CD4-positive, alpha-beta T cell treated with Interleukin-17A for 4 hours (primary cell): ENCODE results near the gene CINP.
"Not testable (repeated sequence)": the region's sequence is repeated elsewhere in the genome, so short reads cannot be mapped to it uniquely, and the experiment has no call there.

Experiments
- DNase-seq: peaks from one replicate; pipeline ENCODE4 v3.0.0-alpha.2; 2020; ENCODE audit warnings: mixed read lengths

The CINP gene

DNA sequence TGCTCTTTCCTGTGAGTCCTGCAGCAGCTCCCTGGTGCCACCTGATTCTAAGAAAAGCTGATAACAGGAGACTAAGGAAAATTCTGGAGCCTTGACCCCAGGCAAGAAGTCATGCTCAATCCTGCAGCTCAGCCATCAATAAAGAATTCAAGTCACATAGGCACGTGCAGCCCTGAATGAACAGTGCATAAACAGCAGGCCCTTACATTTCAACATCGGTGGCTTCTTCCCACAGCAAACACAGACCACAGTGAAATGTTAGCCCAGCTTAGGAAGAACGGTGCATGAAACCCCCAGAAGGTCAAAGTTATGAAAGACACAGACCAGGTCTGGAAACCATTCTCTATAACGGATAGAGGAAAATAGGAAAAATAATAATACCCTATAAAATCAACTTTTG lies 10.5 kb downstream of the CINP start:
- DNase-seq: no peak

DNA sequence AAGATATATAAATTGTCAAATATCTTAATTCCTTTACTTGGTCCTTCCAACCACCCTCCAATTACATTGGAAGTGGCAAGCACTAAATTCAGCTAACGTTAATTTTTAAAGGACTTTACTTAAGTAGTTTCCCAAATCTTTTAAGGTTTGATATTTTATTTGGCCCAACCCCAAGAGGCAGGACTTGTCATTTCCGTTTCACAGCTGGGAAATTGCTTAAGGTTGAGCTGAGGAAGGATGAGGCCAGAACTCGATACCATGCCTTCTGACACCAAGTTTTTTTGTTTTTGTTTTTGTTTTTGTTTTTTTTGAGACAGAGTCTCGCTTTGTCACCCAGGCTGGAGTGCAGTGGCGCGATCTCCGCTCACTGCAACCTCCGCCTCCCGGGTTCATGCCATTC lies 11.1 kb downstream of the CINP start:
- DNase-seq: not testable (repeated sequence)

GRCh38 chr14:102351023-102351422 lies 11.7 kb downstream of the CINP start:
- DNase-seq: no peak

DNA sequence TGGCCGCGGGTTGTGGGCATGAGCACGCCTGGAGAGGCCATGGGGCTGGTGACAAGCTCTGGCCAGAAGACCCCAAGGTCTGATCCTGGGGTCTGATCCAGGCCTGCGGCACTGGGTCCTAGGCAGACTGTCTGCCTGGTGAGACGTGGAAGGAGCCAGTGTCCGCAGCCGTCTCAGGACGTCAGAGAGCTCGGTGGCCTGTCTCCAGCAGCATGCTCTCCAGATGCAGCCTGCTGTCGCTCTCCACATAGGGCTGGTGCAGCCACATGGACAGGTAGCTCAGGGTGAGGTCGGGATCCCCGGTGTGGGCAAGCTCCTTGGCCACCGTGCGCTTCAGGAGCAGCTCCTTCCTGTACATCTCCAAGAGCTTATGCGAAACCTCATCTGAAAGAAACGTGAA lies 14.3 kb downstream of the CINP start:
- no peak for DNase-seq

DNA sequence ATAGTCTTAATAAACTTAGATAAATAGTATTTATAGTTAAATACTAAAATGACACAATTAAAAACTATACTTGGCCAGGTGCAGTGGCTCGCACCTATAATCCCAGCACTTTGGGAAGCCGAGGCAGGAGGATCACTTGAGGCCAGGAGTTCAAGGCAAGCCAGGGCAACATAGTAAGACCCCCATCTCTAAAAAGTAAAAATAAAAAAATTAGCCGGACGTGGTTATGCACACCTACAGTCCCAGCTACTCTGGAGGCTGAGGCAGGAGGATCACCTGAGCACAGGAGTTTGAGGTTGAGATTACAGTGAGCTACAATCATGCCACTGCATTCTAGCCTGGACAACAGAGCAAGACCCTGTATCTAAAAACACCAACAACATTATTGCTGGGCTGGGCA lies 16.0 kb downstream of the CINP start:
- DNase-seq: no peak

DNA sequence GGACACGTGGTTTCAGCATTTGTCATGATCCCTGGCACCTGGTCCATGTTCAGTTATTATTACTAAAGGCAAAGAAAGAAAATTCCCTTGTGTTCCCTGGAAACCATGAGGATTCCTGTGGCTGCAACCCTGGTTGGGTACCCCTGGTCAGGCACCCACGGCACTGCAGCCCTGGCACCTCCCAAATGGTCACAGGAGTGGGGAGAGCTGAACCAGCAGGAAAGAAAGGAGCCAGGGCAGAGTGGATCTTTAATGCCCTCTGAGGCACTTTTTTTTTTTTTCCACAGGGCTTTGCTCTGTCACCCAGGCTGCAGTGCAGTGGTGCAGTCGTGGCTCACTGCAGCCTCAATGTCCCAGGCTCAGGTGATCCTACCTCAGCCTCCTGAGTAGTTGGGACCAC lies 17.5 kb downstream of the CINP start:
- DNase-seq: no peak

DNA sequence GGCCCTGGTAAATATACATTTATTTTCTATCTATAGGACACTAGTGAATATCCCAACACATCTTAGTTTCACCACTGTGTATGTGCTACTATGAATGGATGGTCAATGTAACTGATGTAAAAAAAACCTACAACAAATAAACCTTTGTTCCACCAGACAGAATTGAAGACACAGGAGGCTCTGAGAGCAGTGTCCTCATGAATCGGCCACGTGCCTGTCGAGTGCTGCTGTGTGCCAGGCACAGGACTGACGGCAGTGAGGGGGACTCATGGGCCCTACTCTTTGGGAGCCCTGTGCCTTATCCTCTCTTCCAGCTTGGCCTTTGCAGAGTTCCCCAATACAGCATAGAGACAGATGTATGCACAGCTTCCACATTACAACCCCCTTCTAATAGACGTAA lies 18.2 kb downstream of the CINP start:
- no peak for DNase-seq

DNA sequence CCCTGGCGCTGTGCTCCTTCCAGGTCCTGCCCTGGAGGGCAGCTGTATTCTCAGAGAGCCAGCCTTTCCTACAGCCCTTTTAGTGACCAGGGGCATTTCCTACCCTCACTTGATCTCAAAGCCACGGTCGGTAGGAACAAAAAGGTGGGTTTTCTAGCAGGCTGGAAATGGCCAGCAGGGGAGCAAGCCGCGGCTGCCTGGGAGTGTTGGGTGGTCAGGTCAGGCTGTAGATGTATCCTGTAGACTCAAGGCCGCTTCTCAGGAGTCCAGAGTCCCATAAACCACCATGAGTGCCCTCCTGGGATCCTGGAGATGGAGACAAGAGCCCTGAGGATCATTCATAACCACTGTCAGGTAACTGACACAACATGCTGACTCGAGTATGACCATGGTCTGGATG lies 18.6 kb downstream of the CINP start:
- DNase-seq: no peak

DNA sequence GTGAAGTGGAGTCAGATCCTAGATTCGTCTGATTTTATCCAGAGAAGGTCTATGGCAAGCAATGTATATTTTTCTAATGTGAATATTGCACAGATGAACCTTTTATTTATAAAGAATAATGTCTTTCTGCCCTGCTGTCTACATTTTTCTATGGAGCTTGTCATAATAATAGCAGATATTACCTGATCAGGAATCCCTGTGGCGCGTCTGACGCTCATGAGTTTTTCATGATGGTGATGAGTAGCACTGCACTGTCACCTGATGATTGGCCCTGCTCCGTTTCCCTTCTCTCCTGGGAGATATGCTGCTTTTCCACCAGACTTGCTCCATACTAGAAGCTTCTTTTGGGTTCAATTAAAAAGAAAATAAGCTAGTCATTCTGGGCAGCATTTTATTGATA lies 20.5 kb downstream of the CINP start:
- no peak for DNase-seq

GRCh38 chr14:102341566-102341965 lies 21.1 kb downstream of the CINP start:
- no peak for DNase-seq

DNA sequence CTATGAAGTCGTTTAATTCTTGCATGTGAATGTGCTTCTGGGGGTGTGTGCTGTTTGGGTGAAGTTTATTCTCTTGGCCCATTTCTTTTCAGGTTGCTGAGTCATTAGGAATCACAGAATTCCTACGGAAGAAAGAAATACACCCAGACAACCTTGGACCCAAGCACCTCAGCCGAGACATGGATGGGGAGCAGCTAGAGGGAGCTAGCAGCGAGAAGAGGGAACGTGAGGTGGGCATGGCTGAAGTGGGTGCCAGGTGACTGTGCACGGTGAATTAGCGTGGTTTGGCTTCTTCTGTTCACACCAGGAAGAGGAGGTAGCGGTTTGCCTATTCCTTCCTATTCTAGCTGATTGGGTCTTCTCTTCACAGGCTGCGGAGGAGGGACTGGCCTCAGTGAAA lies 24.0 kb downstream of the CINP start:
- no peak for DNase-seq

GRCh38 chr14:102335163-102335562 lies 27.5 kb downstream of the CINP start:
- no peak for DNase-seq

DNA sequence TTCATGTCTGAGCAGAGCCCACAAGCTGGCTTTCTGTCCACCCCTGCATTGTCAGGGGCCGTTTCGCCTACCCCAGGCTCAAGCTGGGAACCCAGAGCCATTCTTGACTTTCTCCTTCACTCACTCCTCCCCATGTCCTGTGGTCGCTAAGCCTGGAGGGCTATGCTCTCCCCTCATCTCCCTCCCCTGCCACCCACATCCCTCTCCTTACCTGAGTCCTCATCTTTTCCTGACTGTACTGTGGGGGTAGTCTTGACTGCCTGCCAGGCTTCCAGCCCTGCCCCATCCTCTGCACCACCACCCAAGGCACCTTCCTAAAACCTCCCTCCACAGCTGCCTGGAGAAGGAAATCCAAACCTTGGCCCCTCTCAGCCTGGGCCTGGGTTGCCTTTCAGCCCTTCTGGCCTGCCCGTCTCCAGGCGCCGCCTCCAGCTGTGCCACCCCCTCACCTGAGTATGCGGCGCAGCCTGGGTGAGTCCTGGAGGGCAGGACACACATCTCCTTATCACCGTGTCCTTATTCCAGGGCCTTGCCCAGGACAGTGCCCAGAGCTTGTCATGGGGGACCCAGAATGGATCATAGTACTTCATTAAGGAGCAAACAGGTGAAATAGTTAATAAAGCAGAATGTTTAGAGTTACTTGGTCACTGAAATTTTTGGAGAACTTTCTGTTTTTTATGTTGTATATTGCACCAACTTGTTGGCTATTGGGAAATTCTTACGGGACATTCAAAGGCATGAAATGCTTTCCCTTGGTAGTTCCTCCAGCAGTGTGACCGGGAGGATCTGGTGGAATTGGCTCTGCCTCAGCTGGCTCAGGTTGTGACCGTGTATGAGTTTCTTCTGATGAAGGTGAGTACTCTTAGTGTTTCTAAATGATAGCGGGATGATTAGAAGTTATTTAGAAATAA lies 28.6 kb downstream of the CINP start:
- DNase-seq: no peak

DNA sequence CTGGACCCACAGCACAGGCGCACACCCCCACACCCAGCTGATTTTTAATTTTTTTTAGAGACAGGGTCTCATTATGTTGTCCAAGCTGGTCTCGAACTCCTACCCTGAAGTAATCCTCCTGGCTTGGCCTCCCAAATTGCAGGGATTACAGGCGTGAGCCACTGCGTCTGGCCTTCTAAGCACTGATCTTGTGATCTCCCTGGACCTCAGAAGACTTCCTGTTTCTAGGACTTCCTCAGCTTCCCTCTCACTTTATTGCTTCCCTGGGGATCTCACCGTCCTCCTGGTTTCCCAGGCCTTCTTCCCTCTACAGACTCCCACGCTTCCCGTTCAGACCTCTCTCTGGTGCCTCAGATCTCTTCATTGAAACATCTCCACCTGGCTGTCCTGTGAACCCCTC lies 29.3 kb downstream of the CINP start:
- no peak for DNase-seq

DNA sequence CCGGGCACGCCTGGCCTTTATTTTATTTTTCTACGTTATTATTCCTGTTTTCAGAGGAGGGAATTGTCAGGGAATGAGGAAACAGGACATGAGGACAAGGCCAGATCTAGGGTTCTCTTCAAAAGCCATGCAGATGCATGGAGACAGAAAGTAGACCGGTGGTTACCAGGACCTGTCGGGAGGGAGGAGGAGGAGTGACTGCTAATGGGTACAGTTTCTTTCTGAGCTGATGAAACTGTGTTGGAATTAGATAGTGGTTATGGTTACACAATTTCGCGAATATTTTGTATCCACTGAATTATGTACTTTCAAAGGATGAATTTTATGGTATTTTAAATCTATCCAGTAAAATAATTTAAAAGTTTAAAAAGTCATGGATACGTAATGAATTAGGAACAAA lies 31.9 kb downstream of the CINP start:
- DNase-seq: no peak

DNA sequence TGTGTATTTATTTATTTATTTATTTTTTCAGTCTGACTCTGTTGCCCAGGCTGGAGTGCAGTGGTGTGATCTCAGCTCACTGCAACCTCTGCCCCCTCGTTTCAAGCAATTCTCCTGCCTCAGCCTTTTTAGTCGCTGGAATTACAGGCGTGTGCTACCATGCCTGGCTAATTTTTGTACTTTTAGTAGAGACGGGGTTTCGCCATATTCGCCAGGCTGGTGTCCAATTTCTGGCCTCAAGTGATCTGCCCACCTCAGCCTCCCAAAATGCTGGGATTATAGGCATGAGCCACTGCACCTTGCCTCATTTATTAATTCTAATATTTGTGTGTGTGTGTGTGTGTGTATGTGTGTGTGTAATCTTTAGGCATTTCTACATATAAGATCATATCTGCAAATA lies 33.3 kb downstream of the CINP start:
- DNase-seq: not testable (repeated sequence)

DNA sequence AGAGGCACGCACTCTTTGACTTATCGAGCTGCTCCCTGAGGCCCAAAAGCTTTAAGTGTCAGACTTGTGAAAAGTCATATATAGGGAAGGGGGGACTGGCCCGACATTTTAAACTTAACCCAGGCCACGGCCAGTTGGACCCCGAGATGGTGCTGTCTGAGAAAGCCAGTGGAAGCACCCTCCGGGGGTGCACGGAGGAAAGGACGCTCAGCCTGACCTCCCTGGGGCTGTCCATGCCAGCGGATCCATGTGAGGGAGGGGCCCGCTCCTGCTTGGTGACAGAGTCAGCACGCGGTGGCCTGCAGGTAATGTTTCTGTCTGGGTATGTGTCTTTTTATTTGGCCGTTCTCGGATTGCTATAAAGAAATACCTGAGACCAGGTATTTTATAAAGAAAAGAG lies 36.1 kb downstream of the CINP start:
- no peak for DNase-seq

- no peak for DNase-seq
These were observed 36.8 kb downstream of the CINP start for GRCh38 chr14:102325791-102326345.

GRCh38 chr14:102323102-102323501 lies 39.6 kb downstream of the CINP start:
- peak; percentile 43 for DNase-seq

DNA sequence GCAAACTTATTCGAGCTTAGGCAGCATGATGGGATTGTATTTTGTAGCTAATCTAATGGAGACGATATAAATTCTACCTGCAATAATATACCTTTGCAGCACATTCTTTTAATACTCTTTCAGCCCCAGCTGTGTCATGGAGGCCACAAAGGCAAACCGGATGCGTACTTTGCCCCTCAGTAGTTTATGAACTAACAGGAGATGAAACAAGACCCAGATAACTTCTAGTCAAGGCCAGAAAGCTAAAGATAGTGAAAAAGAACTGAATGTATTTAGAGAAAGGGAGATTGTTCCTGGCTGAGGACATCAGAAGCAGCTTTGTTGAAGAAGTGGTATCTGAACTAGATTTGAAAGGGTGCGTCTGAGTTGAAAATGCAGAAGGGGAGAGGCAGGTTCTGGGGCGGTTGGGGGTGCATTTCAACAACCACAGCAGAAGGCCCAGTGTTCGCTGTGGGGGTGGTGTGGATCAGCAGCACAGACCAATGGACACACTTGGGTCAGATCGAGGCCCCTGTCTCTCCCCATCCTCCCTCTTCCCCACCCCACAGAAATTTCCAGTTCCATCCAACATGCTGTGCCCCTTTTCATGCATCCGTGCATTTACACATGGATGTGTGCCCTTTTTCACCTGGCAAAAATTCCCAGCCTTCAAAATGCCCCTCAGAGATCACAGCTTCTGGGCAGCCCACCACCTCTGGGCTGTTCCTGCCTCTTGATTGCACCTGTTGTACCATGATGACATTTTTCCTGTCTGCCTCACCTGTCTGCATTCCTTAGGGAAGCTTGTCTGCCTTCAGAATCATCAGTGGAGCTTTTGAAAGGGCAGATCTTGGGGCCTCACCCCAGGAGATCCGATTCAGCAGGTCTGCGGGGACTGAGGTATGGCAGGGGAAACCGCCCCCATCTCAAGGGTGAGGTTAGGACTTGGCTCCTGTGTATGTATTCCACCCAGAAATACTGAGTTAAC lies 41.0 kb downstream of the CINP start:
- DNase-seq: no peak

DNA sequence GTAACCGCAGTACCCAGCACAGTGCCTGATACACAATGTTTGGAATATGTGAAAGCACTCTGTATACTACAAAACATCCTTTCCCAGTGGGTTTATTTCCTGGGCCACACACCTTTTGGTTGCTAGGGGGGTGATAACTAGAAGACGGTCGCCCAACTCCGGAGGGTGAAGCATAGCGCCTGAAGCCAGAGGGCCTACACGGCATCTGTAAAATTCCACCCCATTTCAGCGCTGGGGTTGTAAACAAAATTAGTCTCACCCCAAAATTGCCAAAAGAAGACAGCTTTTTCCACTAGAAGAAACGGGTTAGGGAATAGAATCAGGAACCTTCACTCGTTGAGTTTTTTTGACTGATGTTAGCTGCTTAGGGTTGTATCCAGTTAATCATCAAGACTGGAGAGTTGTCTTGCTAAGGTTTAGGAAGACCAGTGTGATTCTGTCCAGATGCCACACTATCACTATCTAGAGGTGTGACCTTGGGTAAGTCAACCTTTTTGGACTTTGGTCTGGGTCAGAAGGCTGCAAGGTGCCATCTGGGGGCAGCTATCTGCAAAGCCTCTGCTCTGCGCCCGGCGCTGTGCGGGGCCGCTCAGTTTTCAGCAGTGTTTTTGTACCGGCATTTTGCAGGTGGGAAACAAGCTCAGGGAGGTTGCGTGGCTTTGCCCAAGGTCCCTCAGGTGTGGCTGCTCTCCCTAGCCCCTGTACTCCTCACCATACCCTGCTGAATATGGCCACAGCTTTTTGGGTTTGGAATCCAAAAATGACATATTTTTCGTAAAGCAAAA lies 41.8 kb downstream of the CINP start:
- no peak for DNase-seq

- peak; percentile 58 for DNase-seq
These were observed 42.5 kb downstream of the CINP start for GRCh38 chr14:102320033-102320660.
